ENCODE measurements around the gene DCUN1D1.

DNA sequence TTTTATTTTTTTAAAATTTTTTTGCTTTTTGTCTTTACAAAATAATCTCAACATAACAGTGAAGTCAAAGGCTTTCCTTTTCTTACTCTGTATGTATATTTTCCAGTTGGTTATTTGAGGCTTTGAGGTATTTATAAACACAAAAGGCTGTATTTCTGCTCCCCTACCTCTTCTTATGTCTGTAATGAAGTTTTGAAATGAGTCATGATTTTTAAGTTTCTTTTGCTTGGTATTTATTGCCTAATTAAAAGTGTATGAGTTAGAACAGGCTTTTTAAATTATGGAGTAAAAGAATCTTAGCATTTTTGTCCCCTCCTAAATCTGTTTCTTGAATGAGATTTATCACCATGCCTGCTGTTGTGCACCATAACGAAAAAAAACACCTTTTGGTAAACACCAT is 66.0 kb downstream of the DCUN1D1 start:
- TF ChIP-seq POLR2AphosphoS5 (IDR thresholded peaks at IDR 0.05; ENCODE audit: low read depth), result no peak
- TF ChIP-seq, protein P1, sequence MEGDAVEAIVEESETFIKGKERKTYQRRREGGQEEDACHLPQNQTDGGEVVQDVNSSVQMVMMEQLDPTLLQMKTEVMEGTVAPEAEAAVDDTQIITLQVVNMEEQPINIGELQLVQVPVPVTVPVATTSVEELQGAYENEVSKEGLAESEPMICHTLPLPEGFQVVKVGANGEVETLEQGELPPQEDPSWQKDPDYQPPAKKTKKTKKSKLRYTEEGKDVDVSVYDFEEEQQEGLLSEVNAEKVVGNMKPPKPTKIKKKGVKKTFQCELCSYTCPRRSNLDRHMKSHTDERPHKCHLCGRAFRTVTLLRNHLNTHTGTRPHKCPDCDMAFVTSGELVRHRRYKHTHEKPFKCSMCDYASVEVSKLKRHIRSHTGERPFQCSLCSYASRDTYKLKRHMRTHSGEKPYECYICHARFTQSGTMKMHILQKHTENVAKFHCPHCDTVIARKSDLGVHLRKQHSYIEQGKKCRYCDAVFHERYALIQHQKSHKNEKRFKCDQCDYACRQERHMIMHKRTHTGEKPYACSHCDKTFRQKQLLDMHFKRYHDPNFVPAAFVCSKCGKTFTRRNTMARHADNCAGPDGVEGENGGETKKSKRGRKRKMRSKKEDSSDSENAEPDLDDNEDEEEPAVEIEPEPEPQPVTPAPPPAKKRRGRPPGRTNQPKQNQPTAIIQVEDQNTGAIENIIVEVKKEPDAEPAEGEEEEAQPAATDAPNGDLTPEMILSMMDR (conservative IDR thresholded peaks at IDR 0.05; ENCODE audit: low read depth in 2 of 2), result no peak
- no peak for TF ChIP-seq EZH2 (IDR thresholded peaks at IDR 0.05; ENCODE audit: low read depth, unreplicated experiment)
- TF ChIP-seq, protein P2, sequence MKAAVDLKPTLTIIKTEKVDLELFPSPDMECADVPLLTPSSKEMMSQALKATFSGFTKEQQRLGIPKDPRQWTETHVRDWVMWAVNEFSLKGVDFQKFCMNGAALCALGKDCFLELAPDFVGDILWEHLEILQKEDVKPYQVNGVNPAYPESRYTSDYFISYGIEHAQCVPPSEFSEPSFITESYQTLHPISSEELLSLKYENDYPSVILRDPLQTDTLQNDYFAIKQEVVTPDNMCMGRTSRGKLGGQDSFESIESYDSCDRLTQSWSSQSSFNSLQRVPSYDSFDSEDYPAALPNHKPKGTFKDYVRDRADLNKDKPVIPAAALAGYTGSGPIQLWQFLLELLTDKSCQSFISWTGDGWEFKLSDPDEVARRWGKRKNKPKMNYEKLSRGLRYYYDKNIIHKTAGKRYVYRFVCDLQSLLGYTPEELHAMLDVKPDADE (IDR thresholded peaks at IDR 0.05), result no peak
- no peak for TF ChIP-seq STAT1 (IDR thresholded peaks at IDR 0.05; ENCODE audit: unreplicated experiment)
- TF ChIP-seq EZH2phosphoT487 (IDR thresholded peaks at IDR 0.05; ENCODE audit: unreplicated experiment), result no peak
